ENCODE data around the gene IL20. TPM values are rescaled to one million over a fixed set of nuclear protein-coding genes. Genes with fewer than 3 reads are reported as not detected.

IL20 gene
- total RNA-seq, 6 donors from 2014 or later = not detected

GRCh38 chr1:206904423-206905142, 39.2 kb downstream of the IL20 start:
- Histone ChIP-seq H3K4me3 (no peak overlapping the region), H3K36me3 (no peaks in the 10 kb centered on the region), H3K9me3 (no peaks in the 10 kb centered on the region), H3K4me1 (peaks cover 8 to 11% (median 10%) of the 10 kb centered on the region in 4 donors), H3K27me3 (peaks cover 0 to 5% (median 0%) of the 10 kb centered on the region in 4 donors), H3K27ac (no peak overlapping the region)
- ATAC-seq (ENCODE audit: low FRiP score in 2 of 2) (no peak), DNase-seq (no peak)
- no peak for TF ChIP-seq CTCF (IDR thresholded peaks at IDR 0.05)
- no peak for TF ChIP-seq POLR2AphosphoS5 (IDR thresholded peaks at IDR 0.05)
- TF ChIP-seq EP300 (IDR thresholded peaks at IDR 0.05) = no peak
- TF ChIP-seq POLR2A (IDR thresholded peaks at IDR 0.05) = no peak
- 91 to 93% methylated on average over 10 of the region's 10 CpGs for WGBS, 2 donors

DNA sequence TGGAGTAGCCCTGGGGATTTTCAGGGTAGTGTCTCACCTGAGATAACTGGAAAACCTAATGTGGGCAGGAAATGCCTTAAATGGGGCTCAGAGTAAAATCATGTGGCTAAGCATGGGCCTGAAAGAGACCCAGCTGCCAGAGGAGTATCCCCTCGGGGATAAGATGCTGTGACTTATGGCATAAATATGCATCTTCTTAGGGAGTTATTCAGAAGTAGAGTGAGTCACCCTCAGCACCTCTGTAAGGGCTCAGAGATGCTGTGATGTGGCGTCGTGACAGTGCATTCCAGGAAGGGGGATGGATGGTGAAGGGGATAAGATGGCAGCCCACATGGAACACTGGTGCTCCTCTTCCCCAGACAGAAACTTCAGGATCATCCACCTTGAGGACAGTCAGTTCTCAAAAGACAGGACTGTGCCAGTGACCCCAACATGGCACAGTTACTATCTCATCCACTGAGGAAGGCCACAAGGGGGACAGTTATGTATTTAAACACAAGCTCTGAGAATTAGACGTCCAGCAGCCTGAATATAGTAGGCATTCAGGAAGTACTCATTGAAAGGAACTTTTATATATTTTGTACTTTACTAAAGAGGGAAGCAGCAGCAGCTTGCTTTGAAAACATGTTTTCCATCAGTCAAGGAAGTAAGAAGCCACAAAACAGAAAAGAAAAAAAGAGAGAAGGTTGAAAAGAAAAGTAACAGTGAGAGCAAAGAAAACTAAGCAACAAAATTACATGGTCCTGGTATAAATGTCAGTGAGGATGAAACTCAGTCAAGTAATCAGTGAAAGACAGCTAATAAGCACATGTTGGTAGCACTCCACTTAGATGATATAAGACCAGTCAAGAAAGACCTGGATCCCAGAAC, 40.1 kb downstream of the IL20 start:
- TF ChIP-seq CTCF (IDR thresholded peaks at IDR 0.05) = no peak
- no peak for TF ChIP-seq POLR2A (IDR thresholded peaks at IDR 0.05)
- no peak for TF ChIP-seq EP300 (IDR thresholded peaks at IDR 0.05)
- no peak for TF ChIP-seq POLR2AphosphoS5 (IDR thresholded peaks at IDR 0.05)
- Histone ChIP-seq H3K9me3 (no peaks in the 10 kb centered on the region), H3K27me3 (peaks cover 0 to 8% (median 0%) of the 10 kb centered on the region in 4 donors), H3K4me1 (peaks cover 15 to 21% (median 18%) of the 10 kb centered on the region in 4 donors), H3K4me3 (no peak overlapping the region), H3K27ac (no peak overlapping the region), H3K36me3 (no peaks in the 10 kb centered on the region)
- ATAC-seq (ENCODE audit: low FRiP score in 2 of 2) (no peak), DNase-seq (no peak)
- 70 to 72% methylated on average over 4 of the region's 4 CpGs for WGBS, 2 donors

DNA sequence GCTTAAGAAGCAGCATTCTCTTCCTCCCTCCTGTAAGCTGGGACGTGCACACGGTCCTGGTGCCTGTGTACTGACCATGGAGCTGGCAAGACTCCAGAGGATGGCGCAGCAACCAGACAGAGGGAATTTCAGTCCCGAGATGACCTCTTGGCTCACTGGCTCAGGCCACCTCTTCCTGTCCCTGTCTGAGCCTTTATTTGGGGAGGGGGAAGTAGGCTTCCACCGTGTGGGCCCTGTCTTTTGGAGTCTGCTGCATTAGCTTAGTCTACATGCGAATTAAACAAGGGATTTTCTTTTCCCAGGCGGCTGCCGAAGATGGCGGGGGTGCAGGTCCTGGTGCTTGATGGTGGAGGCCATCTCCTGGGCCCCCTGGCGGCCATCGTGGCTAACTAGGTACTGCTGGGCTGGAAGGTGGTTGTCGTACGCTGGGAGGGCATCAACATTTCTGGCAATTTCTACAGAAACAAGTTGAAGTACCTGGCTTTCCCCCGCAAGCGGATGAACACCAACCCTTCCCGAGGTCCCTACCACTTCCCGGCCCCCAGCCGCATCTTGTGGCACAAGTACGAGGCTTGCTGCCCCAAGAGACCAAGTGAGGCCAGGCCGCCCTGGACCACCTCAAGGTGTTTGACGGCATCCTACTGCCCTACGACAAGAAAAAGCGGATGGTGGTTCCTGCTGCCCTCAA, 42.0 kb downstream of the IL20 start:
- 85 to 93% methylated on average over 12 to 23 of the region's 23 CpGs for WGBS, 2 donors
- Histone ChIP-seq H3K9me3 (no peaks in the 10 kb centered on the region), H3K4me1 (peaks cover 19 to 22% (median 19%) of the 10 kb centered on the region in 4 donors), H3K27me3 (peaks cover 0 to 8% (median 0%) of the 10 kb centered on the region in 4 donors), H3K4me3 (no peak overlapping the region), H3K27ac (no peak overlapping the region), H3K36me3 (no peaks in the 10 kb centered on the region)
- TF ChIP-seq POLR2A (IDR thresholded peaks at IDR 0.05) (no peak), CTCF (IDR thresholded peaks at IDR 0.05) (peak in 1 of 6 experiments; percentile 20)
- no peak for ATAC-seq (ENCODE audit: low FRiP score in 2 of 2)
- peak in 1 of 2 donors; percentile 46 for DNase-seq

- peaks cover 0 to 8% (median 0%) of the 10 kb centered on the region in 4 donors for H3K27me3 ChIP-seq
- peaks cover 19 to 22% (median 19%) of the 10 kb centered on the region in 4 donors for H3K4me1 ChIP-seq
- no peaks in the 10 kb centered on the region for H3K9me3 ChIP-seq
- TF ChIP-seq POLR2A (IDR thresholded peaks at IDR 0.05) (no peak), CTCF (IDR thresholded peaks at IDR 0.05) (no peak), POLR2AphosphoS5 (IDR thresholded peaks at IDR 0.05) (no peak), EP300 (IDR thresholded peaks at IDR 0.05) (no peak)
- ATAC-seq (ENCODE audit: low FRiP score in 2 of 2) (no peak), DNase-seq (no peak)
- 93 to 95% methylated on average over 10 of the region's 10 CpGs for WGBS, 2 donors
- no peak overlapping the region for H3K27ac ChIP-seq
- no peak overlapping the region for H3K4me3 ChIP-seq
- no peaks in the 10 kb centered on the region for H3K36me3 ChIP-seq
Measured at GRCh38 chr1:206908038-206908437, 42.6 kb downstream of the IL20 start.
